ENCODE data around the gene IP6K3. TPM values are rescaled to one million over a fixed set of nuclear protein-coding genes. Genes with fewer than 3 reads are reported as not detected.
A peak's percentile ranks its signal among the peaks of the same experiment; 100 is the strongest.

Gene IP6K3
- total RNA-seq, 1 donor from 2014 or later, result 3.0 TPM

- H3K4me3 Mint-ChIP-seq (ENCODE audit: unreplicated experiment), result peak overlapping the region; percentile 82
- H3K36me3 Mint-ChIP-seq (ENCODE audit: unreplicated experiment), result peaks cover 19% of the 10 kb centered on the region
- H3K27ac Mint-ChIP-seq (ENCODE audit: unreplicated experiment), result peak overlapping the region; percentile 93
- H3K4me1 Mint-ChIP-seq (ENCODE audit: unreplicated experiment), result peaks cover 67% of the 10 kb centered on the region
- H3K27me3 Mint-ChIP-seq (ENCODE audit: unreplicated experiment), result no peaks in the 10 kb centered on the region
- no peak for DNase-seq (ENCODE audit: extremely low spot score, unreplicated experiment)
- no peaks in the 10 kb centered on the region for H3K9me3 Mint-ChIP-seq (ENCODE audit: unreplicated experiment)
- TF ChIP-seq, protein P1, sequence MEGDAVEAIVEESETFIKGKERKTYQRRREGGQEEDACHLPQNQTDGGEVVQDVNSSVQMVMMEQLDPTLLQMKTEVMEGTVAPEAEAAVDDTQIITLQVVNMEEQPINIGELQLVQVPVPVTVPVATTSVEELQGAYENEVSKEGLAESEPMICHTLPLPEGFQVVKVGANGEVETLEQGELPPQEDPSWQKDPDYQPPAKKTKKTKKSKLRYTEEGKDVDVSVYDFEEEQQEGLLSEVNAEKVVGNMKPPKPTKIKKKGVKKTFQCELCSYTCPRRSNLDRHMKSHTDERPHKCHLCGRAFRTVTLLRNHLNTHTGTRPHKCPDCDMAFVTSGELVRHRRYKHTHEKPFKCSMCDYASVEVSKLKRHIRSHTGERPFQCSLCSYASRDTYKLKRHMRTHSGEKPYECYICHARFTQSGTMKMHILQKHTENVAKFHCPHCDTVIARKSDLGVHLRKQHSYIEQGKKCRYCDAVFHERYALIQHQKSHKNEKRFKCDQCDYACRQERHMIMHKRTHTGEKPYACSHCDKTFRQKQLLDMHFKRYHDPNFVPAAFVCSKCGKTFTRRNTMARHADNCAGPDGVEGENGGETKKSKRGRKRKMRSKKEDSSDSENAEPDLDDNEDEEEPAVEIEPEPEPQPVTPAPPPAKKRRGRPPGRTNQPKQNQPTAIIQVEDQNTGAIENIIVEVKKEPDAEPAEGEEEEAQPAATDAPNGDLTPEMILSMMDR (IDR thresholded peaks at IDR 0.05), result no peak
Observed at GRCh38 chr6:33787346-33787953, 40.7 kb upstream of the IP6K3 start.

- Mint-ChIP-seq H3K36me3 (ENCODE audit: unreplicated experiment) (peaks cover 23% of the 10 kb centered on the region), H3K4me1 (ENCODE audit: unreplicated experiment) (peaks cover 74% of the 10 kb centered on the region), H3K9me3 (ENCODE audit: unreplicated experiment) (no peaks in the 10 kb centered on the region), H3K27me3 (ENCODE audit: unreplicated experiment) (no peaks in the 10 kb centered on the region), H3K27ac (ENCODE audit: unreplicated experiment) (peak overlapping the region; percentile 27), H3K4me3 (ENCODE audit: unreplicated experiment) (no peak overlapping the region)
- TF ChIP-seq, protein P1 (IDR thresholded peaks at IDR 0.05), result no peak
- DNase-seq (ENCODE audit: extremely low spot score, unreplicated experiment), result no peak
Observed at GRCh38 chr6:33786736-33787135, 40.0 kb upstream of the IP6K3 start.

DNA sequence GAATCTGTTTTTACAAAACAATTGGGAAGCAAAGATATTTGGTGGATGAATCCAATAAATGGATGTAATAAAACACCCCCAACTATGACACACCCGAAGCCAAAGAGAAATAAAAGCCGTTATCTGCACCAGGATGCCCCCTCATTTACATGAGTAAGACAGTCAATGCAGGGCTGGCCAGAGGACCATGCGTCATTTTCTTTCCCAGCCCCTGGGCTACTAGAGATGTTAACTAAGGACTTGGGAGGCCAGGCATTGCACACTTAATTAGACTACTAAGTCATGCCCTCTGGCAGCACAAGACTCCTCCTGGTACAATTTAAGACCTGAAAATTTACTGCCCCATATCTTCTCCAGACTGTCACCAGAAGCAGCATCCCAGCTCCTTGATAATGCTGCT lies 39.1 kb upstream of the IP6K3 start:
- Mint-ChIP-seq H3K4me1 (ENCODE audit: unreplicated experiment) (peaks cover 80% of the 10 kb centered on the region), H3K36me3 (ENCODE audit: unreplicated experiment) (peaks cover 23% of the 10 kb centered on the region), H3K4me3 (ENCODE audit: unreplicated experiment) (no peak overlapping the region), H3K27me3 (ENCODE audit: unreplicated experiment) (no peaks in the 10 kb centered on the region), H3K27ac (ENCODE audit: unreplicated experiment) (no peak overlapping the region), H3K9me3 (ENCODE audit: unreplicated experiment) (no peaks in the 10 kb centered on the region)
- DNase-seq (ENCODE audit: extremely low spot score, unreplicated experiment), result no peak
- TF ChIP-seq, protein P1 (IDR thresholded peaks at IDR 0.05), result no peak

- H3K27ac Mint-ChIP-seq (ENCODE audit: unreplicated experiment), result peak overlapping the region; percentile 47
- H3K4me3 Mint-ChIP-seq (ENCODE audit: unreplicated experiment), result no peak overlapping the region
- peaks cover 31% of the 10 kb centered on the region for H3K36me3 Mint-ChIP-seq (ENCODE audit: unreplicated experiment)
- peaks cover 70% of the 10 kb centered on the region for H3K4me1 Mint-ChIP-seq (ENCODE audit: unreplicated experiment)
- no peaks in the 10 kb centered on the region for H3K27me3 Mint-ChIP-seq (ENCODE audit: unreplicated experiment)
- H3K9me3 Mint-ChIP-seq (ENCODE audit: unreplicated experiment), result no peaks in the 10 kb centered on the region
- DNase-seq (ENCODE audit: extremely low spot score, unreplicated experiment), result no peak
- TF ChIP-seq, protein P1 (IDR thresholded peaks at IDR 0.05), result no peak
Observed at GRCh38 chr6:33784787-33785186, 38.1 kb upstream of the IP6K3 start.

- H3K4me1 Mint-ChIP-seq (ENCODE audit: unreplicated experiment), result peaks cover 63% of the 10 kb centered on the region
- TF ChIP-seq, protein P1 (IDR thresholded peaks at IDR 0.05), result no peak
- no peak overlapping the region for H3K4me3 Mint-ChIP-seq (ENCODE audit: unreplicated experiment)
- no peaks in the 10 kb centered on the region for H3K27me3 Mint-ChIP-seq (ENCODE audit: unreplicated experiment)
- no peak for DNase-seq (ENCODE audit: extremely low spot score, unreplicated experiment)
- no peak overlapping the region for H3K27ac Mint-ChIP-seq (ENCODE audit: unreplicated experiment)
- no peaks in the 10 kb centered on the region for H3K9me3 Mint-ChIP-seq (ENCODE audit: unreplicated experiment)
- H3K36me3 Mint-ChIP-seq (ENCODE audit: unreplicated experiment), result peaks cover 39% of the 10 kb centered on the region
Observed at GRCh38 chr6:33783781-33784520, 37.2 kb upstream of the IP6K3 start.

Data from osteocyte (in vitro differentiated cells).